GM19193 (cell line): ENCODE results near the gene RALGAPA2.

Experiments
- POLR2A ChIP-seq: IDR thresholded peaks from 4 replicates; pipeline ENCODE4 v1.6.1; 2011; ENCODE audit not compliant: insufficient read depth, insufficient read length; ENCODE audit errors: extremely low read depth

The RALGAPA2 gene

GRCh38 chr20:20482453-20482852 is 230.0 kb downstream of the RALGAPA2 start:
- no peak for TF ChIP-seq POLR2A

GRCh38 chr20:20480689-20481088 is 231.8 kb downstream of the RALGAPA2 start:
- no peak for TF ChIP-seq POLR2A

- no peak for TF ChIP-seq POLR2A
These were observed 232.3 kb downstream of the RALGAPA2 start for GRCh38 chr20:20480126-20480525.

GRCh38 chr20:20477444-20478041 is 234.9 kb downstream of the RALGAPA2 start:
- TF ChIP-seq POLR2A = no peak

- no peak for TF ChIP-seq POLR2A
These were observed 235.9 kb downstream of the RALGAPA2 start for GRCh38 chr20:20476504-20476903.

- no peak for TF ChIP-seq POLR2A
These were observed 238.8 kb downstream of the RALGAPA2 start for GRCh38 chr20:20473657-20474056.

GRCh38 chr20:20472684-20473274 is 239.7 kb downstream of the RALGAPA2 start:
- TF ChIP-seq POLR2A = no peak

GRCh38 chr20:20466341-20466879 is 246.0 kb downstream of the RALGAPA2 start:
- peak; percentile 42 for TF ChIP-seq POLR2A

- TF ChIP-seq POLR2A = no peak
These were observed 247.2 kb downstream of the RALGAPA2 start for GRCh38 chr20:20465252-20465651.

- no peak for TF ChIP-seq POLR2A
These were observed 248.5 kb downstream of the RALGAPA2 start for GRCh38 chr20:20463933-20464374.

- TF ChIP-seq POLR2A = no peak
These were observed 250.3 kb downstream of the RALGAPA2 start for GRCh38 chr20:20462185-20462584.

- TF ChIP-seq POLR2A = no peak
These were observed 250.9 kb downstream of the RALGAPA2 start for GRCh38 chr20:20461551-20461950.

GRCh38 chr20:20459726-20460125 is 252.7 kb downstream of the RALGAPA2 start:
- TF ChIP-seq POLR2A = no peak

GRCh38 chr20:20457392-20458126 is 254.9 kb downstream of the RALGAPA2 start:
- TF ChIP-seq POLR2A = no peak

- TF ChIP-seq POLR2A = no peak
These were observed 255.7 kb downstream of the RALGAPA2 start for GRCh38 chr20:20456741-20457140.

- TF ChIP-seq POLR2A = no peak
These were observed 256.5 kb downstream of the RALGAPA2 start for GRCh38 chr20:20455926-20456325.
